OCI-LY1 (cell line): ENCODE data around the gene LRRC9.
"Not testable (repeated sequence)": the region's sequence is repeated elsewhere in the genome, so short reads cannot be mapped to it uniquely, and the experiment has no call there.

Experiments used
- H2AFZ ChIP-seq: fragments of 200-600 bp; sonication (generic), shearing (Covaris generic); 2 replicates; pipeline ENCODE4 v1.6.0; 2014; ENCODE audit warnings: antibody characterized with exemption, mild to moderate bottlenecking, low read length
- H3F3A ChIP-seq: fragments of 200-600 bp; sonication (generic), shearing (Covaris generic); 2 replicates; pipeline ENCODE4 v1.6.0; 2014; ENCODE audit warnings: mild to moderate bottlenecking, antibody characterized with exemption, low read length, moderate library complexity; ENCODE audit not compliant: insufficient read depth
- H3K27ac ChIP-seq: fragments of 200-600 bp; sonication (generic); 2 replicates; pipeline ENCODE4 v1.5.1; 2014; ENCODE audit warnings: low read length, mixed run types, mild to moderate bottlenecking, low read depth; ENCODE audit not compliant: poor library complexity, severe bottlenecking
- H3K27me3 ChIP-seq: fragments of 200-600 bp; sonication (generic); 2 replicates; pipeline ENCODE4 v1.6.0; 2014; ENCODE audit warnings: antibody characterized with exemption, mild to moderate bottlenecking, low read length, moderate library complexity; ENCODE audit not compliant: insufficient read depth
- H3K36me3 ChIP-seq: fragments of 200-600 bp; sonication (generic); 2 replicates; pipeline ENCODE4 v1.6.1; 2014; ENCODE audit warnings: mild to moderate bottlenecking, antibody characterized with exemption, low read length, moderate library complexity, mixed read lengths; ENCODE audit not compliant: insufficient read depth
- H3K4me1 ChIP-seq: fragments of 200-600 bp; sonication (generic); 2 replicates; pipeline ENCODE4 v1.5.1; 2014; ENCODE audit warnings: mild to moderate bottlenecking, low read length, moderate library complexity; ENCODE audit not compliant: insufficient read depth, severe bottlenecking
- H3K4me2 ChIP-seq: fragments of 200-600 bp; sonication (generic), shearing (Covaris generic); 2 replicates; pipeline ENCODE4 v1.6.1; 2014; ENCODE audit warnings: low read length
- H3K4me3 ChIP-seq: fragments of 200-600 bp; sonication (generic); 2 replicates; pipeline ENCODE4 v1.5.1; 2014; ENCODE audit warnings: low read length, low read depth, mild to moderate bottlenecking, mixed read lengths; ENCODE audit not compliant: poor library complexity, severe bottlenecking
- H3K79me2 ChIP-seq: fragments of 200-600 bp; shearing (Covaris generic); 2 replicates; pipeline ENCODE4 v1.6.1; 2016; ENCODE audit warnings: mixed run types, low read length, mixed read lengths; ENCODE audit not compliant: insufficient read depth
- H3K9ac ChIP-seq: fragments of 200-600 bp; sonication (generic), shearing (Covaris generic); 2 replicates; pipeline ENCODE4 v1.6.1; 2014; ENCODE audit warnings: mild to moderate bottlenecking, low read length, mixed read lengths
- H3K9me2 ChIP-seq: fragments of 200-600 bp; sonication (generic), shearing (Covaris generic); 2 replicates; pipeline ENCODE4 v1.6.1; 2014; ENCODE audit warnings: low read depth, mild to moderate bottlenecking, low read length, mixed read lengths
- H3K9me3 ChIP-seq: fragments of 200-600 bp; shearing (Covaris generic); 2 replicates; pipeline ENCODE4 v1.6.1; 2014; ENCODE audit warnings: low read length, mixed read lengths
- H4K20me1 ChIP-seq: fragments of 200-600 bp; sonication (generic), shearing (Covaris generic); 2 replicates; pipeline ENCODE4 v1.6.0; 2016; ENCODE audit warnings: mild to moderate bottlenecking, low read length; ENCODE audit not compliant: insufficient read depth
- CTCF ChIP-seq: fragments of 200-600 bp; sonication (generic), shearing (Covaris generic); IDR thresholded peaks from 2 replicates; pipeline ENCODE4 v1.5.1; 2017; ENCODE audit warnings: mild to moderate bottlenecking, antibody characterized with exemption, low read length, moderate library complexity, mixed read lengths
- EZH2 ChIP-seq: fragments of 200-600 bp; sonication (generic), shearing (Covaris generic); IDR thresholded peaks from 2 replicates; pipeline ENCODE4 v1.8.0; 2017; ENCODE audit warnings: borderline replicate concordance, mixed run types, mild to moderate bottlenecking, antibody characterized with exemption, low read length, moderate library complexity, mixed read lengths

The LRRC9 gene

GRCh38 chr14:60025571-60025970, 105.6 kb downstream of the LRRC9 start:
- no peak overlapping the region for H3K9ac ChIP-seq
- no peaks in the 10 kb centered on the region for H3K79me2 ChIP-seq
- H3K9me2 ChIP-seq = no peaks in the 10 kb centered on the region
- no peak overlapping the region for H3K4me2 ChIP-seq
- H3K27ac ChIP-seq = no peak overlapping the region
- H3K9me3 ChIP-seq = no peaks in the 10 kb centered on the region
- no peaks in the 10 kb centered on the region for H3K36me3 ChIP-seq
- H2AFZ ChIP-seq = no peak overlapping the region
- H3K27me3 ChIP-seq = no peaks in the 10 kb centered on the region
- H3F3A ChIP-seq = no peaks in the 10 kb centered on the region
- no peaks in the 10 kb centered on the region for H3K4me1 ChIP-seq
- no peak overlapping the region for H3K4me3 ChIP-seq
- H4K20me1 ChIP-seq = no peaks in the 10 kb centered on the region
- no peak for TF ChIP-seq EZH2
- TF ChIP-seq CTCF = no peak

DNA sequence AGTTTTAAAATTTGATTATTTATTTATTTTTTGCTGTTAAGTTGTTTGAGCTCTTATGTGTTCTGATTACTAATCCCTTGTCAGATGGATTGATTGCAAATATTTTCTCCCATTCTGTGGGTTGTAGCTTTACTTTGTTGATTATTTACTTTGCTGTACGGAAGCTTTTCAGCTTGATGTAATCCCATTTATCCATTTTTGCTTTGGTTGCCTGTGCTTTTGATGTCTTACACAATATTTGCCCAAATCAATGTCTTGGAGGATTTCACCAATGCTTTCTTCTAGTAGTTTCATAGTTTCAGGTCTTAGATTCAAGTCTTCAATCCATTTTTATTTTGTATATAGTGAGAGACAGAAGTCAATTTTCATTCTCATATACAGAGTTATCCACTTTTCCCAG, 115.2 kb downstream of the LRRC9 start:
- no peak for TF ChIP-seq CTCF
- TF ChIP-seq EZH2 = no peak
- no peak overlapping the region for H3K4me3 ChIP-seq

GRCh38 chr14:60047976-60048375, 128.0 kb downstream of the LRRC9 start:
- H4K20me1 ChIP-seq, H3K27me3 ChIP-seq, H3K27ac ChIP-seq, H3K4me3 ChIP-seq, H3K9ac ChIP-seq, H2AFZ ChIP-seq, H3K36me3 ChIP-seq, H3K4me1 ChIP-seq, H3F3A ChIP-seq, H3K79me2 ChIP-seq, H3K9me3 ChIP-seq, H3K9me2 ChIP-seq, H3K4me2 ChIP-seq: not testable (repeated sequence)

More for the DNA sequence above, 115.2 kb downstream of the LRRC9 start:
- no peaks in the 10 kb centered on the region for H3K36me3 ChIP-seq
- no peak overlapping the region for H3K4me2 ChIP-seq
- no peak overlapping the region for H3K9ac ChIP-seq
- H3K79me2 ChIP-seq = no peaks in the 10 kb centered on the region
- no peaks in the 10 kb centered on the region for H3K4me1 ChIP-seq
- no peaks in the 10 kb centered on the region for H3K27me3 ChIP-seq
- H3K9me2 ChIP-seq = no peaks in the 10 kb centered on the region
- no peaks in the 10 kb centered on the region for H3F3A ChIP-seq
- H3K27ac ChIP-seq = no peak overlapping the region
- no peaks in the 10 kb centered on the region for H4K20me1 ChIP-seq
- H3K9me3 ChIP-seq = no peaks in the 10 kb centered on the region
- no peak overlapping the region for H2AFZ ChIP-seq

DNA sequence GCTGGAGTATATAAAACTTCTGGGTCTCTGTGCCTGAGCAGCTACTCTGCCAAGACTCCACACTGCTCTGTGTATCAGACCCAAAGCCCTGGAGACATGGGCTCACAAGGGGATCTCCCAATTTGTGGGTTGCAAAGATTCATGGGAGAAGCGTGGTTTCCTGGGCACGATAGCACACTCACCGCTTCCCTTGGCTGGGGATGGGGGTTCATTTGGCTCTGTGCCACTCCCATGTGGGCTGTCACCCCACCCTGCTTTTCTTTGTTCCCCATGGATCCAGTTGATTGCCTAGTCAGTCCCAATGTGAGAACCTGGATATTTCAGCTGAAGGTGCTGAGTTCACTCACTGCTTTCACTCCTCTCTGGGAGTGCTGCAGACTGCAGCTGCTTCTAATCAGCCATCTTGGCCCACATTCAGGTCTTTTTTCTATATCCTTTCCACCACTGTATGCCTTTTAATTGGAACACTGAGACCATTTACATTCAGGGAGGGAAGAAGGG, 131.8 kb downstream of the LRRC9 start:
- Histone ChIP-seq H3K36me3 (no peaks in the 10 kb centered on the region), H3K27ac (no peak overlapping the region), H3K4me1 (no peaks in the 10 kb centered on the region), H4K20me1 (no peaks in the 10 kb centered on the region), H3K9me2 (no peaks in the 10 kb centered on the region), H3F3A (no peaks in the 10 kb centered on the region), H2AFZ (no peak overlapping the region), H3K4me3 (no peak overlapping the region), H3K79me2 (no peaks in the 10 kb centered on the region), H3K27me3 (no peaks in the 10 kb centered on the region; the same call in 1 of the 2 replicates), H3K9me3 (no peaks in the 10 kb centered on the region), H3K9ac (no peak overlapping the region), H3K4me2 (no peak overlapping the region)
- TF ChIP-seq EZH2 (no peak), CTCF (no peak)
